GM12873 (cell line): ENCODE data around the gene VIPR1.

Experiments
- TF ChIP-seq, protein P1 (sequence below): IDR thresholded peaks from 2 replicates; pipeline ENCODE4 v1.5.1; 2012; ENCODE audit warnings: low read depth, mild to moderate bottlenecking, moderate library complexity, low read length, control low read depth; ENCODE audit not compliant: insufficient read depth; ENCODE audit errors: missing control alignments

Gene VIPR1

GRCh38 chr3:42517117-42517516 is 14.7 kb downstream of the VIPR1 start:
- TF ChIP-seq, protein P1, sequence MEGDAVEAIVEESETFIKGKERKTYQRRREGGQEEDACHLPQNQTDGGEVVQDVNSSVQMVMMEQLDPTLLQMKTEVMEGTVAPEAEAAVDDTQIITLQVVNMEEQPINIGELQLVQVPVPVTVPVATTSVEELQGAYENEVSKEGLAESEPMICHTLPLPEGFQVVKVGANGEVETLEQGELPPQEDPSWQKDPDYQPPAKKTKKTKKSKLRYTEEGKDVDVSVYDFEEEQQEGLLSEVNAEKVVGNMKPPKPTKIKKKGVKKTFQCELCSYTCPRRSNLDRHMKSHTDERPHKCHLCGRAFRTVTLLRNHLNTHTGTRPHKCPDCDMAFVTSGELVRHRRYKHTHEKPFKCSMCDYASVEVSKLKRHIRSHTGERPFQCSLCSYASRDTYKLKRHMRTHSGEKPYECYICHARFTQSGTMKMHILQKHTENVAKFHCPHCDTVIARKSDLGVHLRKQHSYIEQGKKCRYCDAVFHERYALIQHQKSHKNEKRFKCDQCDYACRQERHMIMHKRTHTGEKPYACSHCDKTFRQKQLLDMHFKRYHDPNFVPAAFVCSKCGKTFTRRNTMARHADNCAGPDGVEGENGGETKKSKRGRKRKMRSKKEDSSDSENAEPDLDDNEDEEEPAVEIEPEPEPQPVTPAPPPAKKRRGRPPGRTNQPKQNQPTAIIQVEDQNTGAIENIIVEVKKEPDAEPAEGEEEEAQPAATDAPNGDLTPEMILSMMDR: no peak

DNA sequence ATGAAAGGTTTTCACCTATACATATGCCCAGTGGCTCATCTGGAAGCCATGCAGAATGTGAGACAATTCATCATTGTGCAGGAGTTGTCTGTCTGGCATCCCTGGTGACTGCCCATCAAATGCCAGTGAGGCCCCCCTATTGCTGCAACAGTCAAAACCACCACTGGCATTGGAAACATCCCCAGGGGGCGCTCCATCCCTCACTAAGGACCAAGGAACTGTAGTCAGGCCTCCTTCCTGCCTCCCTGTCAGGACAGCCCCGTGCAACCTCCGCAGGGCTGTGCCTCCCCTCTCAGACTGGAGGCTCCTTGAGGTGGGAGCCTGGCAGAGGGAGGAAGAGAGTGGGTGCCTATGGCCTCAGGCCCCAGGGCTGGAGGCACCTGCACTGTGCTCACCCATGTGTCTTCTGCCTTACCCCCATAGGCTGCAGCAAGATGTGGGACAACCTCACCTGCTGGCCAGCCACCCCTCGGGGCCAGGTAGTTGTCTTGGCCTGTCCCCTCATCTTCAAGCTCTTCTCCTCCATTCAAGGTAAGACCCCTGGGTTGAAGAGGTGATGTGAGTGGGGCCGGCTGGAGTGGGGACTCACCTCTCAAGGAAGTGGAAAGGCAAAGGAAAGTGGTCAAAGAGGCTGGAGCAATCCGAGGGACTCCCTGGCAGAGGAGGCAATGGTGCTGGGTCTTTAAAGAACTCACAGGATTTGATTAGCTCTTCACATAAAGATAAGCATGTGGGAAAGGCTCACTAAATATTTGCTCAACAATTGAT is 16.5 kb downstream of the VIPR1 start:
- TF ChIP-seq, protein P1: peak; percentile 46

GRCh38 chr3:42519568-42519962 is 17.1 kb downstream of the VIPR1 start:
- TF ChIP-seq, protein P1: no peak

DNA sequence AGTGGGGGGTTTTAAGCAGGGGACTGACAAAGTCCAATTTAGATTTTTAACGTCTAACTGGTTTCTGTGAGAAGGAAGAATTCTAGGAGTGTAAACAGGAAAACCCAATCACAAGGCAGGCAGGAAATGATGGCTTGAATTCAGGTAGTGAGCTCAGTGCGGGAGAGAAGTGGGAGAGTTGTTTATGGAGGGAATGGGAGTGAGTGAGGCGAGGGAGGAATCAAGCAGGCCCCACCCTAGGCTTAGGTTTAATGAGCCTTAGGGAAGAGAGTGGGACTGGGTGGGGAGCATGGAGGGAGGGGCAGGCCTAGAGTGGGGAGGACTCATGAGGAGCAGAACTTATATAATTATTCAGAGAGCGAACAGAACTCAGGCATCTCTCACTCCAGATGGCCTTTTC is 17.9 kb downstream of the VIPR1 start:
- TF ChIP-seq, protein P1: no peak

DNA sequence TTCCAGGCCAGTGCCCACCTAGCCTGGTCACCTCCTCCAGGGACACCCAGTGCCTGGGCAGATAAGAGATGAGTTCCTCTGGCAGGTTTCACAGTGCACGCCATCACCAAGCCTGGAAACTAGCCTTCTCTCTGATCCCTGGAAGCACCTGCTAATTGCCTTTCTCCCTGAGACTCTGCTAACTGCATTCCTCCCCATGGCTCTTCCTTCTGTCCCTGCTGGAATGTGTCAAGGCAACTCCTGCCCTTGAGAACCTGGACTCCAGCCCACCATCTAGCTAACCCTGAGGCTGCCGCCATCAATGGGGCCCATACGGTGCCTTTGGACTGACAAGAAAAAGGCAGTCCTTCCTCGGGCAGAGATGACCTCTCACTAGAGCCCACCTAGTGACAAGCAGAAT is 18.5 kb downstream of the VIPR1 start:
- TF ChIP-seq, protein P1: no peak

GRCh38 chr3:42524751-42525150 is 22.3 kb downstream of the VIPR1 start:
- TF ChIP-seq, protein P1: no peak

DNA sequence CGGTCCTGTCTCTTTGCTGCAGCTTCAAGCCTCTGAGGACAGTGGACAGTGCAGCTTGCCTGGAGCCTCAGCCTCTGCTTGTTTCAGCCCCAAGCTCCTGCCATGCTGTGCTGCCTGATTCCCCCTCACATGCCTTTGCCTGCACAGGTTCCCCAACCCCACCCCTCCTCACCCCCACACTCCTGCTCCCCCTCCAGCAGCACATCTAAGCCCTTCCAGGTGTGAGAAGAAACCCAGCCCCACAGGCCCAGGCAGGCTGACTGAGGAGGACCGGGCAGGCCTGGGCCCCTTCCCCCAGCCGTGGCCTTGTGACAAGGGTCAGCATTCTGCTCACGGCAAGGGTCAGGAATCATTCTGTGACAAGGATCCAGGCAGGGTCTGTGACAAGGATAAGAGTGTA is 22.8 kb downstream of the VIPR1 start:
- TF ChIP-seq, protein P1: no peak
